Subcutaneous adipose tissue (tissue), 4 donors: Measurements from ENCODE around the gene RASD2. TPM values are rescaled to one million over a fixed set of nuclear protein-coding genes. Genes with fewer than 3 reads are reported as not detected.

Experiments
- CTCF ChIP-seq: fragments of 450-650 bp; IDR thresholded peaks from one replicate; pipeline ENCODE4 v1.5.1; 2016; ENCODE audit warnings: low read depth, mild to moderate bottlenecking, control low read depth, antibody characterized with exemption, moderate library complexity
- total RNA-seq, 4 donors: library from RNA; depleted of rRNA; stranded (reverse); fragments of >200 nt; gene quantifications; one replicate each; pipeline ENCODE4 v1.1.0, GENCODE V29; 2016

The RASD2 gene
- total RNA-seq, 4 donors from 2014 or later = 0.16 to 1.9 (median 0.31) TPM

GRCh38 chr22:35592418-35592967 is 51.9 kb downstream of the RASD2 start:
- no peak for TF ChIP-seq CTCF

GRCh38 chr22:35593071-35593890 is 52.6 kb downstream of the RASD2 start:
- TF ChIP-seq CTCF = no peak

GRCh38 chr22:35593891-35594470 is 53.4 kb downstream of the RASD2 start:
- TF ChIP-seq CTCF = no peak

GRCh38 chr22:35594686-35595085 is 54.1 kb downstream of the RASD2 start:
- TF ChIP-seq CTCF = no peak

GRCh38 chr22:35596821-35597220 is 56.2 kb downstream of the RASD2 start:
- no peak for TF ChIP-seq CTCF

GRCh38 chr22:35597692-35598395 is 57.2 kb downstream of the RASD2 start:
- no peak for TF ChIP-seq CTCF

- no peak for TF ChIP-seq CTCF
Observed at GRCh38 chr22:35598396-35598710, 57.7 kb downstream of the RASD2 start.
